Sigmoid colon (tissue), 7 donors: ENCODE results near the gene RAVER2. TPM values are rescaled to one million over a fixed set of nuclear protein-coding genes. Genes with fewer than 3 reads are reported as not detected.

Experiments used
- DNase-seq: peaks from one replicate; pipeline ENCODE4 v3.0.0-alpha.2; 2019
- H3K27ac ChIP-seq, 4 donors: fragments of 200-600 bp; sonication (generic); one replicate each; pipeline ENCODE4 v1.5.1; 2016 to 2019; ENCODE audit warnings: mild to moderate bottlenecking in 1 of 4
- H3K27me3 ChIP-seq, 3 donors: fragments of 200-600 bp; sonication (generic); one replicate each; pipeline ENCODE4 v1.5.1; 2019; ENCODE audit warnings: mild to moderate bottlenecking in 1 of 3
- H3K36me3 ChIP-seq, 4 donors: fragments of 200-600 bp; sonication (generic); one replicate each; pipeline ENCODE4 v1.5.1; 2016 to 2019
- H3K4me1 ChIP-seq, 4 donors: fragments of 200-600 bp; sonication (generic); one replicate each; pipeline ENCODE4 v1.5.1; 2017 to 2019
- H3K4me3 ChIP-seq, 4 donors: fragments of 200-600 bp; sonication (generic); one replicate each; pipeline ENCODE4 v1.5.1; 2017 to 2019; ENCODE audit warnings: mild to moderate bottlenecking in 2 of 4, moderate library complexity in 1 of 4
- H3K9me3 ChIP-seq, 4 donors: fragments of 200-600 bp in 3 of 4; sonication (generic) in 3 of 4; one replicate each; pipeline versions ENCODE4 v1.5.1 to v1.6.1; 2013 to 2019
- CTCF ChIP-seq, 4 experiments: fragments of 450-650 bp in 3 of 4; fragments of 200-600 bp in 1 of 4; IDR thresholded peaks; one replicate each; pipeline ENCODE4 v1.5.1; 2016 to 2019; ENCODE audit warnings: antibody characterized with exemption in 4 of 4, mild to moderate bottlenecking in 3 of 4, moderate library complexity in 2 of 4
- EP300 ChIP-seq, 4 donors: sonication (generic); formaldehyde crosslinking; IDR thresholded peaks; one replicate each; pipeline ENCODE4 v1.6.1; 2017; ENCODE audit warnings: antibody characterized with exemption in 4 of 4
- POLR2A ChIP-seq, 2 donors: fragments of 450-650 bp; IDR thresholded peaks; one replicate each; pipeline ENCODE4 v1.6.1; 2016; ENCODE audit warnings: antibody characterized with exemption in 2 of 2, mild to moderate bottlenecking in 2 of 2, moderate library complexity in 2 of 2
- POLR2AphosphoS5 ChIP-seq, 4 donors: sonication (generic); formaldehyde crosslinking; IDR thresholded peaks; one replicate each; pipeline ENCODE4 v1.6.1; 2017; ENCODE audit warnings: antibody characterized with exemption in 4 of 4
- WGBS, 2 donors: extraction: QIAGEN DNeasy Blood & Tissue Kit; methylation state at CpG; one replicate each; pipeline ENCODE4 v1.1.7; 2013; 5-methylcytosine and 5-hydroxymethylcytosine counted together
- intact Hi-C: fragments of 100-400 bp; cut with DNase I; formaldehyde crosslinking; loops from one replicate; pipeline ENCODE4 v1.15.1; 2023
- polyA plus RNA-seq, 3 donors: library from polyadenylated mRNA; stranded (reverse); fragments of 200-250 nt; gene quantifications; one replicate each; pipeline ENCODE4 v1.2.3, GENCODE V29; 2013
- total RNA-seq, 4 donors: library from RNA; depleted of rRNA; stranded (reverse); fragments of >200 nt; gene quantifications; one replicate each; pipeline ENCODE4 v1.1.0, GENCODE V29; 2016
- donor health status: healthy with polysubstance abuse.
- donor health status: Bipolar disorder and iron deficiency.
- donor health status: healthy.

The RAVER2 gene
- total and polyA plus RNA-seq, 7 donors = 11.9 to 48.8 (median 17.5) TPM

- intact Hi-C loops = loop anchor here (5.0 kb wide), 2 partner anchors 110 to 210 kb away; partner anchors contain the start of gene JAK1
- no peak overlapping the region for H3K4me3 ChIP-seq
- no peaks in the 10 kb centered on the region for H3K9me3 ChIP-seq
- WGBS, 2 donors = 94 to 97% methylated on average over 4 of the region's 4 CpGs
- peaks cover 0 to 11% (median 8%) of the 10 kb centered on the region in 4 donors for H3K4me1 ChIP-seq
- peak overlapping the region in 3 of 4 donors; percentile 5 to 71 (median 64) for H3K27ac ChIP-seq
- H3K27me3 ChIP-seq = no peaks in the 10 kb centered on the region
- no peak for DNase-seq
- TF ChIP-seq EP300 (IDR thresholded peaks at IDR 0.05) (no peak), CTCF (IDR thresholded peaks at IDR 0.05) (no peak), POLR2AphosphoS5 (IDR thresholded peaks at IDR 0.05) (no peak), POLR2A (IDR thresholded peaks at IDR 0.05) (no peak)
- peaks cover 0 to 89% (median 35%) of the 10 kb centered on the region in 4 donors for H3K36me3 ChIP-seq
Measured at GRCh38 chr1:64857347-64857746, 112.5 kb downstream of the RAVER2 start.

- peaks cover 0 to 88% (median 24%) of the 10 kb centered on the region in 4 donors for H3K36me3 ChIP-seq
- WGBS, 2 donors = 53 to 54% methylated on average over 4 of the region's 4 CpGs
- no peak for DNase-seq
Measured at GRCh38 chr1:64861611-64862010, 116.7 kb downstream of the RAVER2 start.

GRCh38 chr1:64864018-64864940 lies 119.4 kb downstream of the RAVER2 start:
- Histone ChIP-seq H3K27me3 (no peaks in the 10 kb centered on the region), H3K36me3 (peaks cover 0 to 88% (median 17%) of the 10 kb centered on the region in 4 donors), H3K27ac (peak overlapping the region; percentile 0 to 47 (median 19)), H3K4me3 (no peak overlapping the region), H3K4me1 (no peaks in the 10 kb centered on the region), H3K9me3 (no peaks in the 10 kb centered on the region)
- TF ChIP-seq CTCF (IDR thresholded peaks at IDR 0.05) = no peak
- TF ChIP-seq POLR2AphosphoS5 (IDR thresholded peaks at IDR 0.05) = peak in 3 of 4 donors; percentile 33 to 46 (median 45)
- peak; percentile 80 for DNase-seq
- WGBS, 2 donors = 52 to 60% methylated on average over 14 of the region's 14 CpGs
- intact Hi-C loops = no loop called here

More at GRCh38 chr1:64861611-64862010, 116.7 kb downstream of the RAVER2 start:
- H3K27ac ChIP-seq = no peak overlapping the region
- H3K9me3 ChIP-seq = no peaks in the 10 kb centered on the region
- H3K4me3 ChIP-seq = no peak overlapping the region
- intact Hi-C loops = no loop called here
- peak in 1 of 4 experiments; percentile 10 for TF ChIP-seq CTCF (IDR thresholded peaks at IDR 0.05)
- TF ChIP-seq POLR2A (IDR thresholded peaks at IDR 0.05) = no peak
- no peak for TF ChIP-seq POLR2AphosphoS5 (IDR thresholded peaks at IDR 0.05)
- peaks cover 0 to 3% (median 2%) of the 10 kb centered on the region in 4 donors for H3K4me1 ChIP-seq
- no peaks in the 10 kb centered on the region for H3K27me3 ChIP-seq

- DNase-seq = no peak
- Histone ChIP-seq H3K36me3 (peaks cover 0 to 87% (median 13%) of the 10 kb centered on the region in 4 donors), H3K4me1 (no peaks in the 10 kb centered on the region), H3K27ac (peak overlapping the region in 3 of 4 donors; percentile 8 to 47 (median 30)), H3K4me3 (no peak overlapping the region), H3K27me3 (no peaks in the 10 kb centered on the region), H3K9me3 (no peaks in the 10 kb centered on the region)
- WGBS, 2 donors = 93 to 96% methylated on average over 6 of the region's 6 CpGs
- intact Hi-C loops = no loop called here
- TF ChIP-seq EP300 (IDR thresholded peaks at IDR 0.05) (no peak), POLR2AphosphoS5 (IDR thresholded peaks at IDR 0.05) (no peak), CTCF (IDR thresholded peaks at IDR 0.05) (no peak), POLR2A (IDR thresholded peaks at IDR 0.05) (no peak)
Measured at GRCh38 chr1:64865105-64865757, 120.4 kb downstream of the RAVER2 start.
